Fibroblast of villous mesenchyme (primary cell): ENCODE data around the gene EIF2S1. TPM values are rescaled to one million over a fixed set of nuclear protein-coding genes. Genes with fewer than 3 reads are reported as not detected.

Experiments used
- DNase-seq: peaks from one replicate; pipeline ENCODE4 v3.0.0-alpha.2; 2010; ENCODE audit warnings: low read depth
- H3K4me3 ChIP-seq: 2 replicates; pipeline ENCODE4 v1.5.1; 2011; ENCODE audit warnings: low read depth, mild to moderate bottlenecking, low read length
- total RNA-seq: library from RNA; depleted of rRNA; stranded (reverse); fragments of >200 nt; gene quantifications from 2 replicates; pipeline ENCODE4 v1.2.3, GENCODE V29; 2012
- TF ChIP-seq, protein P1 (sequence below): IDR thresholded peaks from 2 replicates; pipeline ENCODE4 v1.5.1; 2012; ENCODE audit warnings: low read depth, mild to moderate bottlenecking, low read length; ENCODE audit not compliant: insufficient read depth

EIF2S1 gene
- total RNA-seq, 1 donor, result 221 TPM

DNA sequence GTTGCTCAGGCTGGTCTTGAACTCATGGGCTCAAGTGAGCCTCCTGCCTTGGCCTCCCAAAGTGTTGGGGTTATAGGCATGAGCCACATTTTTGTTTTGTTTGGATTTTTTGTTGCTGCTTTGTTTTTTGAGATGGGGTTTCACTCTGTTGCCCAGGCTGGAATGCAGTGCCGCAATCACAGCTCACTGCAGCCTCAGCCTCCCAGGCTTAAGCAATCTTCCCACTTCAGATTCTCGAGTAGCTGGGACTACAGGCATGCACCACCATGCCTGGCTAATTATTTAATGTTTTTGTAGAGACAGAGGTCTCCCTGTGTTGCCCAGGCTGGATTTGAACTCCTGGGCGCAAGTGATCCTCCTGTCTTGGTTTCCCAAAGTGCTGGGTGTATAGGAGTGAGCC is 57.5 kb downstream of the EIF2S1 start:
- no peak overlapping the region for H3K4me3 ChIP-seq
- peak; percentile 31 for DNase-seq
- TF ChIP-seq, protein P1, sequence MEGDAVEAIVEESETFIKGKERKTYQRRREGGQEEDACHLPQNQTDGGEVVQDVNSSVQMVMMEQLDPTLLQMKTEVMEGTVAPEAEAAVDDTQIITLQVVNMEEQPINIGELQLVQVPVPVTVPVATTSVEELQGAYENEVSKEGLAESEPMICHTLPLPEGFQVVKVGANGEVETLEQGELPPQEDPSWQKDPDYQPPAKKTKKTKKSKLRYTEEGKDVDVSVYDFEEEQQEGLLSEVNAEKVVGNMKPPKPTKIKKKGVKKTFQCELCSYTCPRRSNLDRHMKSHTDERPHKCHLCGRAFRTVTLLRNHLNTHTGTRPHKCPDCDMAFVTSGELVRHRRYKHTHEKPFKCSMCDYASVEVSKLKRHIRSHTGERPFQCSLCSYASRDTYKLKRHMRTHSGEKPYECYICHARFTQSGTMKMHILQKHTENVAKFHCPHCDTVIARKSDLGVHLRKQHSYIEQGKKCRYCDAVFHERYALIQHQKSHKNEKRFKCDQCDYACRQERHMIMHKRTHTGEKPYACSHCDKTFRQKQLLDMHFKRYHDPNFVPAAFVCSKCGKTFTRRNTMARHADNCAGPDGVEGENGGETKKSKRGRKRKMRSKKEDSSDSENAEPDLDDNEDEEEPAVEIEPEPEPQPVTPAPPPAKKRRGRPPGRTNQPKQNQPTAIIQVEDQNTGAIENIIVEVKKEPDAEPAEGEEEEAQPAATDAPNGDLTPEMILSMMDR, result no peak

DNA sequence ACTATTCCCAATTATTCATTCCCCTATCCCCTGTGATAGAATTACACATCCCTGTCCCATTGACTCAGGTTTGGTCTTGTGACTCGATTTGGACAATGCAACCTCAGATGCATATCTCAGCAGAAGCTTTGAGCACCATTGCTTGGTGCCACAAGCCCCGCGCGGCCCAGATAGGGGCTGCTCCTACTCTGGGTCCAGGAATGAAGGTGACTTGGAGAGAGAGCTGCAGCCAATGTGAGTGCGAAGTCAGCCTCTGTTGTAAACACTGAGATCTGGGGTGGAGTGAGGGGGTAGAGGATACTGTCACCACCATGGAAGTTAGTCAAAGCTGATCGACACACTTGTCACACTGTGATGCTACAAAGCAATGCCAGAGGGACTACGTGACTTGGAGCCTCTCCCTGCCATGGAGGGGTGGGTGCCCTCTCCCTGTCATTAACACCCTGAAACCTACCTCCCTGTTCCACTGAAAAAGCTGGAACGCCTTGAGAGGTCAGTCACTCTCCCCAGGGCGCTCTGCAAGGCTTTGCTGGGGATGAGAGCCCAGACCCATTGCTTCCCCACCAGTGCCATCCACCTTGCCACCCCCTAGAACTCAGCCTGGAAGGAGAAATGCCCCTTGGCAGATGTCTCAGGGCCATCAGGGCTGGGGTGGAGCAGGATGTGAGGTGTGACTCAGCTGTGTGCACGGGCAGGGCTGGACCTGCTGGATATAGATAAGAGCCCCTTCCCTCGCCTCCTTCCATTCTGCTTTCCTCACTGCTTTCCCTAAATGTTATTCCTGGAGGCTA is 58.5 kb downstream of the EIF2S1 start:
- TF ChIP-seq, protein P1, result no peak
- H3K4me3 ChIP-seq, result no peak overlapping the region
- DNase-seq, result no peak

DNA sequence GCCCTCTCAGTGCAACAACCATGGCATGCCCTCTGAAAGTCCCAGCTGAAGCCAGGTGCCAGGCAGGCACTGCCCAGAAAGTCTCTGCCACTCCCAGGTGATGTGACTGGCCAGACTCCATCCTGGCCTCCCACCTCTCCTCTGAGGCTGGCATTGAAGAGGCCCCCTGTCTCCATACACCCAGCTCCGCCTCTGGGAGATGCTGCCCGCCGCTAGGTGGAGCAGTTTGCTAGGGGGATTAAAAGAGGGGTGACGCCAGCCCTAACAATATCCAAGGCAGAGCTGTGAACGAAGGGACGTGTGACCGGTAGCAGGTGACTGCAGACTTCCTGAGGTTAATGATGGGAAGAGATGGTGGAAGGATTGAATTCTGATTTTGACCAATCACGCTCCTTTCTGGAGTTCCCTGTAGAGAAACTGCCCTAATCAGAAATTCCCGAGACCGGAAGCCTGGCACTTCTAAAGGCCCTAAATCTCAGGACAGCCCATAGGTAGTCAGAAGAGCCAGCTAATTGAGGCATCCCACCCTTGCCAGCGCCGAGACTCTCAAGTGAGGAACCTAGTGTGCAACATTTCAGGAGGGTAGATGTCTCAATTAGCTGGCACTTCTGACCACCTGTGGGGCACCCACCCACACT is 60.1 kb downstream of the EIF2S1 start:
- TF ChIP-seq, protein P1, result peak; percentile 45
- no peak for DNase-seq
- no peak overlapping the region for H3K4me3 ChIP-seq

DNA sequence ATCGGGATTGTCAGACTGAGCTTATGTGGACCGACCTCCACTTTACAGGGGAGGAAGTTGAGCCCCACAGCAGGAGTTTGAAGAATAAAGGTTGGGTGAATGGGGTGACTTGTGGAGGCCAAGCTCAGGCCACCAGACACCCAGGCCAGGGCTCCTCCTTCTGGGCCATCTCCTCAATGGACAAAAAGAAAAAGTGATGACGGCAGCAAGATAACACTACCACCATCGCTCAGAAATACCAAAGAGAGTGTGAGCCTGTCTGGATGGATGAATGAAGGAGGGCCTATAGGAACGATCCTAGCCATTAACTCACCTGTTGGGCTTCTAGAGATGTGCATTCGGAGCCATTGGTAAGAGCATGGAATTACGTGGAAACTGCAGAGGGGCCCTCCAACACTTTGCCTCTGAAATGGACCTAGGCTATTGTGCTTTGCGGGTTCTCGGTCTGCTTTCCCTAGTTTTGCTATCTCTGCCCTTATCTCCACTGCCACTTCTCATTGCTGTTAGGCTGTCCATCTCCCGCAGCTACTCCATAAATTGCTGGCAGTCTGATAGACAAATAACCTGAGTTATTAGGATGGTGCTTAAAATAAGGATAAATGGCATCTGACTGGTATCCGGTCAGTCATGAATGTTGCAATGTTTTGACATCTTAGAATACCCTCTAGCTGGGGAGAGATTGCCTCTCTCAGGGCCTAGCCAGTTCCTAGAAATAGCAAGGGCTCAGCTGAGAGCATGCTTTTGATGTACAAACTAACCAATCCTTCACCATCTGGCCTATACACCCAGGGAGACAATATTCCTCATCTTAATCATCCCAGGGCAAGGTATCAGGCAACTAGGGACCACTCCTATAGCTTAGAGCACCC is 61.5 kb downstream of the EIF2S1 start:
- no peak overlapping the region for H3K4me3 ChIP-seq
- DNase-seq, result no peak
- TF ChIP-seq, protein P1, result no peak

DNA sequence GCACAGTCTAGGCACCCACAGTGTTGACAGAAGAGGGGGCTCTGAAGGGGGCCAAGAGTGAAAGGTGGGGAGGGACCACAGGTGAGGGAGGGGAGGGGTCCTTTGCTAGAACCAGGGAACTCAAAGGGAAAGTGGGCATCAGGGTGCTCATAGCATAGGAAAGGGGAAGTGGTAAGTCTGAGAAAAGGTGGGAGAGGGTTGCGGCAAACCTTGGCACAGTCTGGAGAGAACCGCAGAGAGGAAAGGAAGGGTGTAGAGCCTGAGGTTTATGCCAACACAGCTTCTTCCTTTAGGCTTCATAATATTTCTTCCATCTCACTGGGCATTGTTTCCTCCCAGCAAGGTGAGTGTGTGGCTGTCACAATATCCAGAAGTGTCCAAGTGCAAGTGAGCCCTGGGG is 63.3 kb downstream of the EIF2S1 start:
- TF ChIP-seq, protein P1, result no peak
- no peak overlapping the region for H3K4me3 ChIP-seq
- DNase-seq, result no peak

DNA sequence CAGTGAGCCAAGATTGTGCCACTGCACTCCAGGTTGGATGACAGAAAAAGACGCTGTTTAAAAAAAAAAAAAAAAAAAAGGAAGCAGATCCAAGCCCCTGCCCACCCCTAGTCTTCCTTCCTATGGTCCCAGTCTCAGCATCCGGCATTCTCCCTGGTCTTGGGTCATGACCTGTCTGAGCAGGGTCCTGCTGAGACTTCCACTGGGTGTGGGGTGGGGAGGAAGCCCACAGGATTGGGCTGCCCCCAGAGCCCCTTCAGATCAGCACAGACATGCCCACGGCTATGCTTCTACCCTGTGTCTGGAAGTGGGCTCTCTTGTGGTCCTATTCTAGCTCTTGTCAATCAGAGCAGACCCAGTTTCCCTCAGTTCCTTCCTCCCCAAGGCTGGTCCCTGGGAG is 64.4 kb downstream of the EIF2S1 start:
- no peak for DNase-seq
- no peak overlapping the region for H3K4me3 ChIP-seq
- TF ChIP-seq, protein P1, result no peak
